DMS114 treated with DMSO at 0.1 percent for 48 hours (cell line): ENCODE measurements around the gene SUPV3L1.
A peak's percentile ranks its signal among the peaks of the same experiment; 100 is the strongest.
"Not testable (repeated sequence)": the region's sequence is repeated elsewhere in the genome, so short reads cannot be mapped to it uniquely, and the experiment has no call there.

Experiments used
- DNase-seq: peaks from one replicate; lab custom pipeline; 2025; ENCODE audit not compliant: unreplicated experiment; lab: John Stamatoyannopoulos, UW

SUPV3L1 gene

DNA sequence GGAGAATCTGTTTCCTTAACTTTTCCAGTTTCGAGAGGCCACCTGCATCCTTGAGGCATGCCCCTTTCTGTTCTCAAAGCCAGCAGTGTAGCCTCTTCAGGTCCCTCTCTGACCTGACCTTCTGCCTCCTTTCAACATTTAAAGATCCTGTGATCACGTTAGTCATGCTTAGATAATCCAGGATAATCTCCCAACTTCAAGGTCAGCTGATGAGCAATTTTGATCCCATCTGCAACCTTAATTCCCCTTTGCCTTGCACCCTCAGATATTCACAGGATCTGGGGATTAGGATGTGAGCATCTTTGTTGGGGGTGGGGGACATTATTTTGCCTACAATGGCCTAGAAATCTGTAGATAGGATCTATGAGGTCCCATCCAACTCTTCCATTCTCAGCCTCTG is 48.1 kb downstream of the SUPV3L1 start:
- no peak for DNase-seq

DNA sequence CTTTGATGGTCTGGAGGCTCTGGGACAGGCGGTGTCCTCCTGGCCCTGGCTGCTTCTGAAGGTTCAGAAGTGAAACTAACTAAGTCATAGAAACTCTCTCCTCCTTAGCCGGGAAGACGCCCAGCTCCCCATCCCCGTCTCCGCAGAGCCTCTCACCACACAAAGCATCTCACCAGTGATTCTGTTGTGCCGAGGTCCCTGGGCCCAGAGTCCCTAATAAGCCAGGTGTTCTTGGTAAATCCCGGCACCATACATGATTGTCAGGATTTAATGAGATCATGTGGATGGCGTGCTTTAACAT is 49.5 kb downstream of the SUPV3L1 start:
- no peak for DNase-seq

DNA sequence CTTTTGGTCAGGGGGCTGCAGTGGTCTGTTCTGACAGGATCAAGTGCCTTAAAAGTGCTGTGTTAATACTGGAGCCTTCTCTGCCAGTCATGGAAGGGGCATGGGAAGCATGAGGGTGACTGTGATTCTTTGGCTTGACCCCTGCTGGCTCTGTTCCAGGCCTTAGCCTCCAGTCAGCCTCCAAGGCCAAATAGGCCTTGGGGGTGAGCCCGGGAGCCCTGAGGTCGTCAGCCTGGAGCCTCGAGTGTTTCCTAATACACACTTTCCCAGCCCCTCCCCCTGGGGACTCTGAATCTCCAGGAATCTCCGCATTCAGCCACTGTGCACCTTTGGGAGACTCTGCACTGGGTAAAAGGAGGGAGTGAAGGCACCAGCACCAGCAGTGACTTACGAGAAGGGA is 50.1 kb downstream of the SUPV3L1 start:
- no peak for DNase-seq

DNA sequence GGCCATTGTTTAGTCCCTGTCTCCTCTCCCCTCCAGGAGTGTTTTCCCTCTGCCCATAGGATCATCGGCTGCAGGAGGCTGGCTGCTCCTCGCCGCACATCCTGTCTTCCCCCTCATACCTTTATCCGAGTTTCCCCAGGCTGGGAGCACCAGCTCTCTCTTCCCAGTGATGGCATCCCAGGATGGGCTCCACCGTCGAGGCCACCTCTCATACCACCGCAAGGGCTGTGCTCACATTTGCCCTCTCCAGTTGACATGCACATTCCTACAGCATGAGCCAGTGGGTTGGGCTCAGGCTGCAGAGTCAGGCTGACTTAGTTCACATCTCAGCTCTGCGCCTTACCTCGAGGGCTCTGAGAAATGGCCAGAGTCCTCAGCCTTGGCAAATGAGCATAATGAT is 52.2 kb downstream of the SUPV3L1 start:
- no peak for DNase-seq

DNA sequence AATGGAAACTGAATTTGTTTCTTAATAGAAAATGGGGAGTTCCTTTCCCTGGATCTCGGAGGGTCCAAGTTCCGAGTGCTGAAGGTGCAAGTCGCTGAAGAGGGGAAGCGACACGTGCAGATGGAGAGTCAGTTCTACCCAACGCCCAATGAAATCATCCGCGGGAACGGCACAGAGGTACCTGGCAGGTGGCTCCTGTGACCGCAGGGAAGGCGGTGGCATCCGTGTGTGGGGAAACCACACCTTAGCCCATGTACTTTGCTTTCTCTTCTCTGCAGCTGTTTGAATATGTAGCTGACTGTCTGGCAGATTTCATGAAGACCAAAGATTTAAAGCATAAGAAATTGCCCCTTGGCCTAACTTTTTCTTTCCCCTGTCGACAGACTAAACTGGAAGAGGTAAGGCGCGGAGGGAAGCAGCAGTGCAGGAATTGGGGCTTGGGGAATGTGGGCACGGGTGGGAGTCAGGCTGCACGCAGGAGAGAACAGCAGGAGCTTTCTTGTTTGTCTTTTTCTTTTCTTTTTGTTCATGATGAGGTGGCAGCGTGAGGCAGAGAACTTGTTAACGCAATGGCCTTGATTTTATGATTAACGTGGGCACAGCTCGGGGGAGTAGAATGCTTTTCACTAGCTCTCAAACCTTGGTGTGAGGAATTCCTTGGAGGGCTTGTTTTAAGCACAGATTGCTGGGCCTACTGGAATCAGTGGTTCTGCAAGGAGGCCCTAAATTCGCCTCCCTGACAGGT is 52.9 kb downstream of the SUPV3L1 start:
- no peak for DNase-seq

DNA sequence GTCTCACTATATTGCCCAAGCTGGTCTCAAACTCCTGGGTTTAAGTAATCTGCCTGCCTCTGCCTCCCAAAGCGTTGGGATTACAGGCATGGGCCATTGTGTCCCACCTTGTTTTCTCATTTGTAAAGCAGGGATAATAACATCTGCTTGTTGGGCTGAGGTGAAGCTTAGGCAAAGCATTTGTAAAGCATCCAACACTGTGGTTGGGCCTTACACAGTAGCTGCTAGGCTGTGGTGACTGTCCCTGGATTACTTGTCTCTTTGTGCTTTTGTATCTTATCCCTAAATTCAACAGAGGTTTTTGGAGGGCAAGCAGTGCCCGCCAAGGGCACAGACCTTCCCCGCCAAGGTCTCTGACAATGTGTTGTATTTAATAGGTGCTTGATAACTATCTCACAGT is 54.4 kb downstream of the SUPV3L1 start:
- DNase-seq, result no peak

DNA sequence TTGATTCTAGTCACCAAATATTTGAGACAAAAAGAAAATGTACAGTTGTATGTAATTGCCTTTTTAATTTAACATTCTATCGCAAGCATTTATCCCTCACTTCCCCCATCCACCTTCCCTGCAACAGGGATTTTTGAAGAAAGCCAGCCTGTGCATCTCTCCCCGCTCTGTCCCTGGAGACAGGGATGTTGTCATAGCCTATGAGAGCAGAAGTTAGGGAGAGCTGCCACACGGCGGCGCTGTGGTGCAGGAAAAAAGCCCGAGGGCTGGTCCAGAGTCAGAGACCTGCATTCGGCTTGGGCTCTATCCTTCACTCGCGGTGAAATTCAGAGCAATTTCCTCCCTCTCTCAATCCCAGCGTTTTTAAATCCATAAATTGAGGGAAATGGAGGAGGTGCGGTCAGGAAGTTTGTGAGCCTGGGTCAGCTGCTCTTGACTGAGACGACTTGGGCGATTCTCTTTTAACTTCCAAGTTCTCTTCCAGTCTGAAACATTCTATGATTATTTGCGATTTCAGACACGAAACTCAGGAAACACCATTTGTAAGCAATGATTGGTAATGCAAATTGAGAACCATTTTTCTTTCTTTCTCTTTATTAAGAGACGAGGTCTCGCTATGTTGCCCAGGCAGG is 57.6 kb downstream of the SUPV3L1 start:
- peak; percentile 71 for DNase-seq

DNA sequence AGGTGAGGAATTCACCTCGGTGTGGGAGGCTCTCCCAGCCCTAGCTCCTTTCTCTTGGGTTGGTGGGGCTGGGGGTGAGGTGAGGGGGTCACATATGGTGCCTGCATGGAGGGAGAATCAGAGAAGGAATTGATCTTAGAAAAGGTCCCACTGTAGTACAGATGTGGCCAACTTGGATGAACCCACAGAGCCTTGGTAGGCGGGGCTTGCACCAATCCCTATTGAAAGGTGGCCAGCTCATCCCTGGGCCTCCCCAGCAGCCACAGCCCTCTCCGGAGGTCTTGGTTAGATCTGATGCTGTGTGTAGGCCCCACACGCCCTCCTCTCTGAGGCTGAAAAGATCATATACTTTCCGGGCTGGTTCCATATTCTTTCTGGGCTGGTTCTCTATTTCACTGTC is 59.1 kb downstream of the SUPV3L1 start:
- no peak for DNase-seq

DNA sequence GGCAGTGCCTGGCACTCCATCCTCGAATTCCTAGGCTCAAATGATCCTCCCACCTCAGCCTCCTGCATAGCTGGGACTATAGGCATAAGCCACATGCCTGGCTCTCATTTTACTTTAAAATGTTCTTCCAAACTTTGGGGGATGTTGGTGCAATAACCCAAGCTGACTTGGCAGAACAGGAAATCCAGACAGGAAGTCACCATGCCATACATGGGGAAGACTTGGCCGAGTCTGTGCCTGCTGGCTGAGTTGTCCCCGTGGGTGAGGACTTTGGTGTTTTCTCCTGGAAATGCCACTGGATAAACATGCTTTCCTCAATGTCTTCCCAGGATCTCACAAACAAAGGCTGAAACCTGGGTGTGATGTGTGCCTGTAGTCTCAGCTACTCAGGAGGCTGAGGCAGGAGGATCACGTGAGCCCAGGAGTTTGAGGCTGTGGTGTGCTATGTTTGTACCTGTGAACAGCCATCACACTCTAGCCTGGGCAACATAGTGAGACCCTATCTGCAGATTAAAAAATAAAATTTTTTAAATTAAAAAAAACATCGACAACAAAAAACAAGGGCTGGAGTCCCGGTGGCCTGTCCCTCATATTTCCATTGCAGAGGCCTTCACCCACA is 59.9 kb downstream of the SUPV3L1 start:
- DNase-seq, result no peak

DNA sequence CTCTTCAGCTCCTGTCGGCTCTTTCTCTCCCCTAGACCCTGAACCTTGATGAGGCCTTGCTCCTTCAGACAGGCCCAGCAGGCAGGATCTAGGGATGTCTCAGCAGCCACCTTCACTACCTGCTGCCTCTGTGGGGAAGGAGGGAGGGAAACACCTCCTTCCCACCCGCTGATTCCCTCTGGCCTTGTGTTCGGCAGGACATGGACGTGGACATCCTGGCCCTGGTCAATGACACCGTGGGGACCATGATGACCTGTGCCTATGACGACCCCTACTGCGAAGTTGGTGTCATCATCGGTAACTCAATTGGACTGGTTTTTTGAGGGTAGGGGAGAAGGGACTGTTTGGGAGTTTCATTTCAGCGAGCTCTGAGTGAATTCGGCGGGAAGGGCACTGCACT is 60.4 kb downstream of the SUPV3L1 start:
- DNase-seq, result no peak

DNA sequence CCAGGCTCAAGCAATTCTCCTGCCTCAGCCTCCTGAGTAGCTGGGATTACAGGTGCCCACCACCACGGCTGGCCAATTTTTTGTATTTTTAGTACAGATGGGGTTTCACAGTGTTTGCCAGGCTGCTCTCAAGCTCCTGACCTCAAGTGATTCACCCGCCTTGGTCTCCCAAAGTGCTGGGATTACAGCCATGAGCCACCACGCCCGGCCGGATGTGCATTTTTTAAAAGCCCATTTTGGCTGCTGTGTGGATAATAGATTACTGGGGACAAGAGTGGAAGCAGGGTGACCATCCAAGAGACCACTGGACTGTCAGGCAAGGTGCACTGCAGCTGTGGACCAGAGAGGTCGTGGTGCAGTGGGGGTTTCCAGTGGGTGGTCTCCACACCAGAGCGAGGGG is 61.5 kb downstream of the SUPV3L1 start:
- no peak for DNase-seq

DNA sequence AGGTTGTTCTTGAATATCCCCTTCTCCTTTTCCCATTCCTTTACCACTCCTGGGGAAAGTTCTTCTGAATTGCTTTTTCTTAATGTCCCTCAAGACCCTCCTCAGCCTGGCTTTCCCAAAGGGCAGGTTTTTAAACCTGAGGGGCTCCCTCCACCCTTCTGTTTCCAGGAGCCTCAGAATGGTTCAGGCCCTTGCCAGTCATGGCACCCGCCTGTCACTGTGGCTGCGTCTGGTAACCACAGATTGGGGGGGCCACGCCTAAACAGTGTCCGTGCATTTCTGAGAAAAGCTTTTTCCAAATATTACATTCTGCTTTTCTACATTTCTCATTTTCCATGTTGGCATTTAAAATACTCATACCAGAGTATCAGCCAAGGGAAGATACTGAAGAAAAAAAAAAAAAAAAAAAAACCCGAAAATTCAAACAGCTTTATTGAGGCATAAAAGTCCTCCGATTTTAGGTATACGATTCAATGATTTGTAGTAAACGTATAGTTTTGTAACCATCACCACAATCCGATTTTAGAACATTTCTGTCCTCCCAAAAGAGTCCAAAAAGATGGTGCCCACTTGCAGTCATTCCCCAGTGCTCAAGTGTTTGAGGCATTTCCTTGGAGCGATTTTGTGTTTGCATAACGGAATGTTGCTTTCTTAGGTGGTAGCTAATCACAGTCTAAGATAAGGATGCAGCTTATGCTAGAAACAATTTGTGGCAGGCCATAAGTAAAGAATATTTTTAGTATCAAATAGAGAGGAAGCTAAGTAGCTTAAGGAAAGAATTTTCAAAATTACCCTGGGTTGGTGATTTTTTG is 62.2 kb downstream of the SUPV3L1 start:
- DNase-seq, result no peak

DNA sequence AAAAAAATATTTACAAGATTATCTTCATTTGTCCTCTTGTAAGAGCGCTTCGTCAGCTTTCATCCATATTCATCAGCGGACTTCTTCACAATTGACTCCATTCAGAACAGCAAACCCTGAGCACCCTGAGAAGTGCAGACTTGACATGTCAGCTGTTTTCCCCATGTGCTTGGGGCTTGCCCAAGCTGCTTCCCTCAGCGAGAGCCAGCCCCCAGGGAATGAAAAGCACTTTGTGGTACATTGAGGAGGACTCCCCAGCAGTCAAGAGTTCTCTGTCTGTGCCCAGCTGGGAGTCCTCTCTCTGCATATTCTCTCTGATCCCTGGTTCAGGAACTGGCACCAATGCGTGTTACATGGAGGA is 62.8 kb downstream of the SUPV3L1 start:
- DNase-seq, result no peak

DNA sequence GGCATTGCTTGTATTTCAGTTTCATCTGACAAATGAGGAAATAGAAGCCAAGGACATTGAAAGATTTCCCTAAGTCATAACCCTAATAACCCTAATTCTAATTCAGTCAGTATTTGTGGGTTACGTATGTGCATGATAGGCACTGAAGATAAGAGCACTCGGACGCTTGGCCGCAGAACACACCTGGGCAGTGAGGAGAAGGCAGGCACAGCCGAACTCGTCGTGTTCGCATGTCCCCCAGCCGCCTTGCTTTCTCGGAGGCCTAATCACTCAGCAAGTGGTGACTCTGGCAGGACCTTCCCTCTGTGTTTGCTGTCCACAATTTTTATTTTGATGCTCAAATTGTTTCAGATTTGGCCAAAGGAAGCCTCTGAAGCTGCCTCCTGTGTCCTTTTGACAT is 63.8 kb downstream of the SUPV3L1 start:
- DNase-seq, result no peak

DNA sequence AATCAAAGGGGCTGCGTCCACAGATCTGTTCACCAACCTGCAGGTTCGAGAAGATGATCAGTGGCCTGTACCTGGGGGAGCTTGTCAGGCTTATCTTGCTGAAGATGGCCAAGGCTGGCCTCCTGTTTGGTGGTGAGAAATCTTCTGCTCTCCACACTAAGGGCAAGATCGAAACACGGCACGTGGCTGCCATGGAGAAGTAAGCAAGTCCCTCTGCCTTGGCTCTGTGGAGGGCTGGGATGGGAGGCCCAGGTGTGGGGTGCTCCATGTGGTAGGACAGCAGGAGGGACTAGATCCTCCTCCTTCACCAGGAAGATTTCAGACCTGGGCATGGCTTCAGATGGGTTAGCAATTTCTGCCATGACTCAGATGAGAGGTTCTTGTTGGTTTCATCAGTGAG is 66.0 kb downstream of the SUPV3L1 start:
- DNase-seq, result no peak

DNA sequence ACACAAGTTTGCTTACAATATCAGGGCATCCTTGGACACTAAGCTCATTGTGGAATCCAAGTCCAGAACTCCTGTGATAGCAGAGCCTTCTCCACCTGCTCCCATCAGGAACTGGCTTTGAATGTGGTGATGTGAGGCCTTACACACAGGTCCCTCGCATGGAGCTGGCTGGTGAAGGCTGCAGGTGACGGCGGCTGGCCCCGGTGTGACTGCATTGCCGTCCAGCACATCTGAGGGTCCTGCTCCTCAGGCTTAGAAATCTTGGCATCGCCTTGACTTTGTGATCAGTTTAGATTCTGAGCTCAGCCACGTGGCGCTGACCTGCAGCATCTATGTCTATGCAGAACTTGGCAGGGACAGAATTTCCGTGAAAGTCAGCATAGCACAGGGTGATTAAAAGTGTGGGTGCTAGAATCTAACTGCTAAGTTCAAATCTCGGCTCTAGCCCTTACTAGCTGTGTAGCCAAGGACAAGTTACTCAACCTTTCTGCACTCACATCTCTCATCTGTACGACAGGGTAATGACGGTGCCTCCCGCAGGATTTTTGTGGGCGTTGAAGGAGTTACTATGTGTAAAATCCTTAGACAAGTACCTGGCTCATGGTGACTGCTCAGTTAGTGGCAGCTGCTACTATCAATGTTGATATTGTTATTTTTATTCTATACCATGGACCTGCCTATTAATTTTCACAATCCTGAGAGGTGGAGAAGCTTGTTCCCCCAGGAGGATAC is 66.7 kb downstream of the SUPV3L1 start:
- no peak for DNase-seq

DNA sequence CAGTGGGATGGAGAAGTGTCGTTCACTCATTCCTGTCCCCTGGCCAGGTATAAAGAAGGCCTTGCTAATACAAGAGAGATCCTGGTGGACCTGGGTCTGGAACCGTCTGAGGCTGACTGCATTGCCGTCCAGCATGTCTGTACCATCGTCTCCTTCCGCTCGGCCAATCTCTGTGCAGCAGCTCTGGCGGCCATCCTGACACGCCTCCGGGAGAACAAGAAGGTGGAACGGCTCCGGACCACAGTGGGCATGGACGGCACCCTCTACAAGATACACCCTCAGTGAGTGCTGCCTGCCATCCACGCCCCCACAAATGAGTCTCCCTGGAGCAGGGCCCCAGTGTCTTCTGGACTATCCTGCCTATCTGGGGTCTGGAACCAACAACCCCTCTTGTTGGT is 67.3 kb downstream of the SUPV3L1 start:
- DNase-seq, result no peak

DNA sequence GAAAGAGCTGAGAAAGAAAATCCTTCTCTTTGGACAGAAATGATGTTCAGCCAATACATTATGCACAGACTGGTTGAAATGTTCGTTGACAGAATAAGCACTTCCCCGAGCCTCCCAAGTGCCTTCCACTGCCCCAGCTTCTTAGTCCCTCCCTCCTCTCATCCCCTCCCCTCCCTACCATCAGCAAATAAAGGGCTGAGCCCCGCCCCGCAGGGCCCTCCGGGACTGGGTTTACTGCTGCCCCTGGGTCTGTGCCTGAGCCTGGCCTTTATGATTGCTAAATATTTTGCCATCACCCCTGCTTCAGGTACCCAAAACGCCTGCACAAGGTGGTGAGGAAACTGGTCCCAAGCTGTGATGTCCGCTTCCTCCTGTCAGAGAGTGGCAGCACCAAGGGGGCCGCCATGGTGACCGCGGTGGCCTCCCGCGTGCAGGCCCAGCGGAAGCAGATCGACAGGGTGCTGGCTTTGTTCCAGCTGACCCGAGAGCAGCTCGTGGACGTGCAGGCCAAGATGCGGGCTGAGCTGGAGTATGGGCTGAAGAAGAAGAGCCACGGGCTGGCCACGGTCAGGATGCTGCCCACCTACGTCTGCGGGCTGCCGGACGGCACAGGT is 68.2 kb downstream of the SUPV3L1 start:
- no peak for DNase-seq

DNA sequence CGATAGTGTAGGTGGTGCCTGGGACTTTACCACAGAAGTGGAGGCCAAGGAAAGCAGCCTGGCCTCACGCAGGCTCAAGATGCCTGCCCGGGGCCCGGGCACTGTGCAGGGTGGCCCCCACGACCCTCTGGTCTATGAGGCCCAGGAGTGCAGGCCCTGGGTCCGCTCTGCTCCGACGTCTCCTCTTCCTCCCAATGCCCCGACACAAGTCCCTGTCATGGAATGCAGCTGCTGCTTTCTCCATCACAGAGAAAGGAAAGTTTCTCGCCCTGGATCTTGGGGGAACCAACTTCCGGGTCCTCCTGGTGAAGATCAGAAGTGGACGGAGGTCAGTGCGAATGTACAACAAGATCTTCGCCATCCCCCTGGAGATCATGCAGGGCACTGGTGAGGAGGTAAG is 70.0 kb downstream of the SUPV3L1 start:
- DNase-seq, result no peak

DNA sequence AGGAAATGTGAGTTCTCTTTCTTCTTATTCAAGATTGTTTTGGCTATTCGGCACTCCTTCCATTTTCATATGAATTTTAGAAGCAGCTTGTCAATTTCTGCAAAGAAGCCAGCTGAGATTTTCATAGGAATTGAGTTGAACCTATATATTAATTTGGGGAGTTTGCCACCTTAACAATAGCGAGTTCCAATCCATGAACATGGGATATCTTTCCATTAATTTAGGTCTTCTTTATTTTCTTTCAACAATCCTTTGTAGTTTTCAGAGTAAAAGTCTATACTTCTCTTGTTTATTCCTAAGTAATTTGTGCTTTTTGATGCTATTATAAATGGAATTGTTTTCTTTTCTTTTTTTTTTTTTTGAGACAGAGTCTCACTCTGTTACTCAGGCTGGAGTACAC is 71.4 kb downstream of the SUPV3L1 start:
- not testable (repeated sequence) for DNase-seq

DNA sequence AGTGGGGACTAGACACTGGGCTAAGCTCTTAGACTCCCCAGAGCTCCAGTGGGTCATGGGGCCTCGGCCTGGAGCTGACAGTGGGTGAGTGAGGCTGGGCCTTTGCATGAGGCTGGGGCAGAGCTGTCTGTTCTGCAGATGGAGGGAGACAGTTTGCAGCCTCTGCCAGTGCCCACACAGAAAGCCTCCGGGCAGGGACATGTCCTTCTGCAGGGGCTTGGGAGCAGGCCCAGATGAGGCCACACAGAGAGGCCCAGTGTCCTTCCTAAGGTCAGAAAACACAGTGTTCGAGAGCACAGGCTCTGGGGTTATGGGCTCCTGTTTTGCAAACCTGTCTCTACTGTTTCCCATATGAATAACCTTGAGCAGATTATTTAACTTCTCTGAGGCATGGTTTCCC is 73.1 kb downstream of the SUPV3L1 start:
- DNase-seq, result no peak
